IPS-20b (cell line): Measurements from ENCODE around the gene PPP2R1B.
"Not testable (repeated sequence)": the region's sequence is repeated elsewhere in the genome, so short reads cannot be mapped to it uniquely, and the experiment has no call there.

Experiments used
- H3K27ac ChIP-seq: one replicate; pipeline ENCODE4 v1.5.1; 2013; ENCODE audit warnings: low read length
- H3K27me3 ChIP-seq: 2 replicates; pipeline ENCODE4 v1.6.1; 2013; ENCODE audit warnings: mild to moderate bottlenecking, low read length, inconsistent platforms; ENCODE audit not compliant: insufficient read depth
- H3K36me3 ChIP-seq: 2 replicates; pipeline ENCODE4 v1.6.1; 2013; ENCODE audit warnings: low read depth, mild to moderate bottlenecking, inconsistent platforms, low read length, moderate library complexity; ENCODE audit not compliant: insufficient read depth
- H3K4me1 ChIP-seq: 2 replicates; pipeline ENCODE4 v1.6.1; 2013; ENCODE audit warnings: mild to moderate bottlenecking, control low read depth, inconsistent platforms, low read length, moderate library complexity; ENCODE audit not compliant: insufficient read depth
- H3K4me3 ChIP-seq: 2 replicates; pipeline ENCODE4 v1.5.1; 2013; ENCODE audit warnings: mild to moderate bottlenecking, low read length, inconsistent platforms
- H3K9ac ChIP-seq: 2 replicates; pipeline ENCODE4 v1.6.1; 2013; ENCODE audit warnings: low read depth, mild to moderate bottlenecking, inconsistent platforms, low read length, moderate library complexity
- H3K9me3 ChIP-seq: 2 replicates; pipeline ENCODE4 v1.6.1; 2013; ENCODE audit warnings: mild to moderate bottlenecking, low read depth, low read length, inconsistent platforms; ENCODE audit not compliant: insufficient read depth

The PPP2R1B gene

GRCh38 chr11:111718859-111719258 lies 47.3 kb downstream of the PPP2R1B start:
- H3K9me3 ChIP-seq = no peaks in the 10 kb centered on the region
- H3K36me3 ChIP-seq = peaks cover 44% of the 10 kb centered on the region
- H3K4me1 ChIP-seq = peaks cover 9% of the 10 kb centered on the region; the same call in 1 of the 2 replicates
- no peak overlapping the region for H3K9ac ChIP-seq
- no peaks in the 10 kb centered on the region for H3K27me3 ChIP-seq
- no peak overlapping the region for H3K27ac ChIP-seq
- H3K4me3 ChIP-seq = no peak overlapping the region

GRCh38 chr11:111718436-111718835 lies 47.8 kb downstream of the PPP2R1B start:
- no peak overlapping the region for H3K9ac ChIP-seq
- no peak overlapping the region for H3K27ac ChIP-seq
- H3K36me3 ChIP-seq = peaks cover 46% of the 10 kb centered on the region
- peaks cover 9% of the 10 kb centered on the region; the same call in 1 of the 2 replicates for H3K4me1 ChIP-seq
- H3K27me3 ChIP-seq = no peaks in the 10 kb centered on the region
- no peaks in the 10 kb centered on the region for H3K9me3 ChIP-seq
- H3K4me3 ChIP-seq = no peak overlapping the region

GRCh38 chr11:111717660-111718059 lies 48.5 kb downstream of the PPP2R1B start:
- H3K4me1 ChIP-seq, H3K4me3 ChIP-seq, H3K27me3 ChIP-seq, H3K27ac ChIP-seq, H3K9ac ChIP-seq, H3K9me3 ChIP-seq: not testable (repeated sequence)
- H3K36me3 ChIP-seq = peaks cover 45% of the 10 kb centered on the region

DNA sequence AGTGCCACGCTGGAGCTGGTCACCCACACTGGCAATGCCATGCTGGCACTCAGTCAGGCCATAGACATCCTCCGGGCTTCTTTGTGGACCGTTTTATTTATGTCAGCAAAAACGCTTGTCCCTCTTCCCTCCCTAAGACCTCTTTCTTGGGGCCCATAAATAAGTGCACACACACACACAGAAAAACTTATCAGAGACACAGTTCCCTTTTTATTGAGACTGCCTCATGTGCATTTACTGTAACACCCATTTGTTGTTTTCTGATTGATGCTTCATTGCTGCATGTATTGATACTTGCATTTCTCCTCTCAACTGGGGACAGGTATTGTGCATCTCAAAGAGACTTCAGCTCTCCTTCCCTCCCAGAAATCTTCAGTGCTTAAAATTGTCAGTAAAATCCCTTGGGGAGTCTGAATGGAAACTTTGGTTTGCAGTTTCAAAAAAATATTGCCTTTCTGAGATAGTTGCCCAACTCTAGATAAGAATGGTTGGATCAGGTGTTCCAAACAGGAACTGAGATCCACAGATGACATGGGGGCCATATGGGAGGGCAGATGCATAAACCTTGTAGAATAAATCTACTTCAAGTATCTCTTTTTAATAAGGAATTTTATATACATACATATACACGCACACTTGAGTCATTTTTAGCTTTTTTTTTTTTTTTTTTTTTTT lies 50.9 kb downstream of the PPP2R1B start:
- no peaks in the 10 kb centered on the region for H3K9me3 ChIP-seq
- no peak overlapping the region for H3K4me3 ChIP-seq
- peaks cover 7% of the 10 kb centered on the region; the same call in 1 of the 2 replicates for H3K4me1 ChIP-seq
- H3K27me3 ChIP-seq = no peaks in the 10 kb centered on the region
- no peak overlapping the region for H3K27ac ChIP-seq
- H3K36me3 ChIP-seq = peaks cover 28% of the 10 kb centered on the region
- H3K9ac ChIP-seq = no peak overlapping the region

GRCh38 chr11:111714522-111714921 lies 51.7 kb downstream of the PPP2R1B start:
- Histone ChIP-seq H3K36me3 (peaks cover 21% of the 10 kb centered on the region), H3K27ac (no peak overlapping the region), H3K9me3 (no peaks in the 10 kb centered on the region), H3K4me3 (no peak overlapping the region), H3K4me1 (peaks cover 7% of the 10 kb centered on the region; the same call in 1 of the 2 replicates), H3K9ac (no peak overlapping the region), H3K27me3 (no peaks in the 10 kb centered on the region)

GRCh38 chr11:111707691-111708067 lies 58.5 kb downstream of the PPP2R1B start:
- no peak overlapping the region for H3K4me3 ChIP-seq
- H3K27ac ChIP-seq = no peak overlapping the region
- peaks cover 30% of the 10 kb centered on the region for H3K36me3 ChIP-seq
- no peaks in the 10 kb centered on the region for H3K9me3 ChIP-seq
- H3K27me3 ChIP-seq = no peaks in the 10 kb centered on the region
- H3K4me1 ChIP-seq = no peaks in the 10 kb centered on the region
- H3K9ac ChIP-seq = no peak overlapping the region

DNA sequence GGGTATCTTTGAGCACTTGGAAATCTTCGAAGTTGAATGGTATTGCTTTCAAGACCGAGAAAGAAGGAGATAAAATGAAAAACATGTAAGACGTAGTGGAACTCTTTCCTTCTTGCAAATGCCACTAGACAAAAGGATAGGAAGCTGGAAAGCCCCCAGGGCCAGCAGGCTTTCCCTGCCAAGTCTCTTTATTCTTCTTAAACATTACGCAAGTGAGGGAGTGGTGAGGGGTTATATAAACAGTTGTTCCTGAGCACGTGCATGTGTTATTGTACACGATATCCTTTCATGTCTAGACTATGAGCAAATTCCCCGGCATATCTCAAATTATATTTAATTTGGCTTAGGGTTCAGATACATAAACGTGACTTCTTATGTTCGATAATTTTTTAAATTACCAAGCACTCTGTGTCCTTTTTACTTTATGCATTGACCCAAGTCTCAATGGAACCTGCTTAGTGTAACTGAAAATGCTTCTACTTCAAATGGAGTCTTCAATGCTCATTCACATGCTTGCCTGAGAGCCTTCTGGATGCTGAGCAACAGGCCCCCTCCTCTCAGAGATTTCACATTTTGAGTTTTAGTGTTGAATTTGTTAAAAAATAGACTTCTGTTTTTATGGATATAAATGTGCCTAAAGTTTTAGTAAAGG lies 59.0 kb downstream of the PPP2R1B start:
- H3K36me3 ChIP-seq = peaks cover 25% of the 10 kb centered on the region
- no peak overlapping the region for H3K27ac ChIP-seq
- H3K4me3 ChIP-seq = no peak overlapping the region
- H3K27me3 ChIP-seq = no peaks in the 10 kb centered on the region
- no peak overlapping the region for H3K9ac ChIP-seq
- no peaks in the 10 kb centered on the region for H3K9me3 ChIP-seq
- no peaks in the 10 kb centered on the region for H3K4me1 ChIP-seq

DNA sequence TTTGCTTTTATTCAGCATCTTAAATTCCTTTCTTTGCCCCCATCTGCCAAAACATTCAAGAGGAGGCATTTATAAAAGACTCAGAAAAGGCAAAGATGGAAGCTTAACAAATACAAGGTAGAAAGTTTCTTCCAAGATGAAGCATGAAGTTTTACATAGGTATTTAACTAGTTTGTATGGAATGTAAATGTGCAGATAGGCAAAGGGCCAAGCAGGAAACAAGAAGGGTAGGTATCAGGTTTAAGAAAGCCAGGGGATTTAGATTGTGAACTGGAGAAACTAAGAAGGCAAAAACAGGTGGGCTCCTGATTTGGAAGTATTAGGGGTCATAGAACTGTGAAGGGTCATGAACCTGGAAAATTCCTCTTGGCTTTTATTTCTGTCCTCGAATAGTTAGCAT lies 62.6 kb downstream of the PPP2R1B start:
- Histone ChIP-seq H3K27me3 (no peaks in the 10 kb centered on the region), H3K4me3 (no peak overlapping the region), H3K4me1 (peaks cover 4% of the 10 kb centered on the region; the same call in 1 of the 2 replicates), H3K9me3 (no peaks in the 10 kb centered on the region), H3K9ac (no peak overlapping the region), H3K36me3 (peaks cover 23% of the 10 kb centered on the region), H3K27ac (no peak overlapping the region)

DNA sequence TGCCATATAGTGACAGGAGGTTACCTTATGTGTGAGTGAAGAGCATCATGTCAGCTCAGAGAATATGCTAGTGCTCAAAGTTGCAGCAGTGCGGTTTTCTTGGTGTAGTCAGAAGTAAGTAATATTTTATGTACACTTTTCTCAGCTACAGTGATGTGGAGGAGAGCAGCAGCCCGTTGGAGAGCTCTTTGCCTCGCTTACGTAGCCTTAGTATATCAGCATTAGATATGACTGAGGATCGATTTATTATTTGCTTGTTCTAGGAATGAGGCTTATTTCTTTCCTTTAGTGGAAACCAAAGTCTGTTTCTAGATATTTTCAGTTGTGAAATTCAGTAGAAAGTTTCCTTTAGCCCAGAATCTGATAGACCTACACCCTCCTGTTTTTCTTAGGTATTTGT lies 63.6 kb downstream of the PPP2R1B start:
- no peak overlapping the region for H3K9ac ChIP-seq
- peaks cover 23% of the 10 kb centered on the region for H3K36me3 ChIP-seq
- H3K27me3 ChIP-seq = no peaks in the 10 kb centered on the region
- H3K9me3 ChIP-seq = no peaks in the 10 kb centered on the region
- peaks cover 4% of the 10 kb centered on the region; the same call in 1 of the 2 replicates for H3K4me1 ChIP-seq
- H3K4me3 ChIP-seq = no peak overlapping the region
- no peak overlapping the region for H3K27ac ChIP-seq

DNA sequence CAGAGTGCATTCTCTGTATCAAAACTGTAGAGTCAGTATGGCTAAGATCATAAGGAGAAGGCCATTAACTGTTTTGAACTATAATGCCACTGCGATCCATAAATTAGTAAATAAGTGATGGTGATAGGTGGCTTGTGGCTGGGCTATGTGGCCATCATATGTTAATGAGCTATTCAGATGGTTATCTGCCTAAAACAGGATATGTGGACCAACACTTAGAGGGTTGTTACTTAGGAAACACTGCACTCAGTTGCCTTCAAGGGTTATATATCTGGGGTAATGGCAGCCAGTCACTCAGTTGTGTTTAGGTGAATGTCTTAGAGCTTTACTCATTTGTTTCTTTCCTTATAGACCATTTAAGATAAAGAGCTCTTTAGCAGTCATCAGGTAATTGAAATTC lies 66.0 kb downstream of the PPP2R1B start:
- Histone ChIP-seq H3K9me3 (no peaks in the 10 kb centered on the region), H3K27ac (no peak overlapping the region), H3K4me1 (peaks cover 5% of the 10 kb centered on the region; the same call in 1 of the 2 replicates), H3K9ac (no peak overlapping the region), H3K36me3 (peaks cover 10% of the 10 kb centered on the region), H3K27me3 (no peaks in the 10 kb centered on the region), H3K4me3 (no peak overlapping the region)

- Histone ChIP-seq H3K4me1 (peaks cover 9% of the 10 kb centered on the region; the same call in 1 of the 2 replicates), H3K36me3 (0 out of 2 replicates have a peak, but pooled peaks cover 6% of the 10 kb centered on the region), H3K9ac (no peak overlapping the region), H3K27ac (no peak overlapping the region), H3K4me3 (no peak overlapping the region), H3K27me3 (no peaks in the 10 kb centered on the region), H3K9me3 (no peaks in the 10 kb centered on the region)
Measured at GRCh38 chr11:111699579-111700156, 66.5 kb downstream of the PPP2R1B start.
